ENCODE results near the gene HPCA.

DNA sequence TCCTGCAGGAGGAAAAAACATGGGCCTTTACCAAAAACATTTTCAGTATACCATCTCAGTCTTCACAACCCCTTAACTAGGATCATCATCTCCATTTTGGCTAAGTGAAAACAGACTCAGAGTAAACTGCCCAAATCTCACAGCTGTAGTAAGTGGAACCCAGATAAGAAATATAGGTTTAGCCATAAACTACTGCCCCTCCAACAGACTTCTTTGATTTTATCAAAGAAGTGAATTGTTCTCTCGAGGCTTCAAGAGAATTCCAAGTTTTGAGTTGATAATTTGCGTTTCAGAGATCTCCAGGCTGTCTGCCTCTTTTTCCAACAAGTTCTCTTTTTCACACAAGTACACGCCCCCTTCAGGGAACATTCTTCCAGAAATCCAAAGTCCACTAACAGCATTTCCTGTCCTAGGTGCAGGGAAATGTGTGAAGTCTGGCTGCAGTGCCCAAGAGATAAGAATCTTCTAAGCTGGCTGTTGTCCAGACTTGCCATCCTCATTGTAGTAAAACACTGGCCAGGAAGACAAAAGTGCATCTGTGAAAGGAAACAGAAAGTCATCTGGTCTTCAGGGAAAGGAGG is 47.5 kb downstream of the HPCA start:
- TF ChIP-seq POLR2AphosphoS5 (IDR thresholded peaks at IDR 0.05), result no peak
- TF ChIP-seq, protein P1, sequence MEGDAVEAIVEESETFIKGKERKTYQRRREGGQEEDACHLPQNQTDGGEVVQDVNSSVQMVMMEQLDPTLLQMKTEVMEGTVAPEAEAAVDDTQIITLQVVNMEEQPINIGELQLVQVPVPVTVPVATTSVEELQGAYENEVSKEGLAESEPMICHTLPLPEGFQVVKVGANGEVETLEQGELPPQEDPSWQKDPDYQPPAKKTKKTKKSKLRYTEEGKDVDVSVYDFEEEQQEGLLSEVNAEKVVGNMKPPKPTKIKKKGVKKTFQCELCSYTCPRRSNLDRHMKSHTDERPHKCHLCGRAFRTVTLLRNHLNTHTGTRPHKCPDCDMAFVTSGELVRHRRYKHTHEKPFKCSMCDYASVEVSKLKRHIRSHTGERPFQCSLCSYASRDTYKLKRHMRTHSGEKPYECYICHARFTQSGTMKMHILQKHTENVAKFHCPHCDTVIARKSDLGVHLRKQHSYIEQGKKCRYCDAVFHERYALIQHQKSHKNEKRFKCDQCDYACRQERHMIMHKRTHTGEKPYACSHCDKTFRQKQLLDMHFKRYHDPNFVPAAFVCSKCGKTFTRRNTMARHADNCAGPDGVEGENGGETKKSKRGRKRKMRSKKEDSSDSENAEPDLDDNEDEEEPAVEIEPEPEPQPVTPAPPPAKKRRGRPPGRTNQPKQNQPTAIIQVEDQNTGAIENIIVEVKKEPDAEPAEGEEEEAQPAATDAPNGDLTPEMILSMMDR (IDR thresholded peaks at IDR 0.05), result no peak
- no peak for TF ChIP-seq POLR2A (IDR thresholded peaks at IDR 0.05)
- no peak for TF ChIP-seq EP300 (IDR thresholded peaks at IDR 0.05)

Measured in suprapubic skin (tissue), 4 donors.